ENCODE data around the gene GANC. TPM values are rescaled to one million over a fixed set of nuclear protein-coding genes. Genes with fewer than 3 reads are reported as not detected.

The GANC gene
- polyA plus RNA-seq, 2 donors, result 11.9 to 14.1 TPM

- Histone ChIP-seq H3K27ac (ENCODE audit: low read depth in 2 of 2, low read length in 1 of 2) (no peak overlapping the region), H3K4me1 (ENCODE audit: control insufficient read depth in 2 of 2, insufficient read depth in 2 of 2, low read length in 1 of 2) (no peaks in the 10 kb centered on the region), H3K27me3 (ENCODE audit: control insufficient read depth in 1 of 2, insufficient read depth in 2 of 2, low read length in 2 of 2) (no peaks in the 10 kb centered on the region), H3K4me3 (ENCODE audit: low read depth in 1 of 2, low read length in 2 of 2) (no peak overlapping the region), H3K36me3 (ENCODE audit: control insufficient read depth in 2 of 2, insufficient read depth in 2 of 2, low read length in 1 of 2) (no peaks in the 10 kb centered on the region), H3K9me3 (ENCODE audit: control insufficient read depth in 2 of 2, insufficient read depth in 1 of 2, low read depth in 1 of 2, low read length in 1 of 2) (no peaks in the 10 kb centered on the region)
- 72 to 81% methylated on average over 4 of the region's 4 CpGs for WGBS, 2 donors
Measured at GRCh38 chr15:42375941-42376340, 102.9 kb downstream of the GANC start.

GRCh38 chr15:42378011-42378410 is 105.0 kb downstream of the GANC start:
- Histone ChIP-seq H3K4me1 (ENCODE audit: control insufficient read depth in 2 of 2, insufficient read depth in 2 of 2, low read length in 1 of 2) (no peaks in the 10 kb centered on the region), H3K4me3 (ENCODE audit: low read depth in 1 of 2, low read length in 2 of 2) (no peak overlapping the region), H3K27me3 (ENCODE audit: control insufficient read depth in 1 of 2, insufficient read depth in 2 of 2, low read length in 2 of 2) (no peaks in the 10 kb centered on the region), H3K9me3 (ENCODE audit: control insufficient read depth in 2 of 2, insufficient read depth in 1 of 2, low read depth in 1 of 2, low read length in 1 of 2) (no peaks in the 10 kb centered on the region), H3K36me3 (ENCODE audit: control insufficient read depth in 2 of 2, insufficient read depth in 2 of 2, low read length in 1 of 2) (no peaks in the 10 kb centered on the region), H3K27ac (ENCODE audit: low read depth in 2 of 2, low read length in 1 of 2) (no peak overlapping the region)
- 77 to 81% methylated on average over 8 of the region's 8 CpGs for WGBS, 2 donors

- Histone ChIP-seq H3K4me1 (ENCODE audit: control insufficient read depth in 2 of 2, insufficient read depth in 2 of 2, low read length in 1 of 2) (no peaks in the 10 kb centered on the region), H3K36me3 (ENCODE audit: control insufficient read depth in 2 of 2, insufficient read depth in 2 of 2, low read length in 1 of 2) (peaks cover 0 to 4% of the 10 kb centered on the region in 2 donors), H3K9me3 (ENCODE audit: control insufficient read depth in 2 of 2, insufficient read depth in 1 of 2, low read depth in 1 of 2, low read length in 1 of 2) (no peaks in the 10 kb centered on the region), H3K4me3 (ENCODE audit: low read depth in 1 of 2, low read length in 2 of 2) (no peak overlapping the region), H3K27ac (ENCODE audit: low read depth in 2 of 2, low read length in 1 of 2) (no peak overlapping the region), H3K27me3 (ENCODE audit: control insufficient read depth in 1 of 2, insufficient read depth in 2 of 2, low read length in 2 of 2) (no peaks in the 10 kb centered on the region)
- 61 to 69% methylated on average over 4 of the region's 4 CpGs for WGBS, 2 donors
Measured at GRCh38 chr15:42384597-42384996, 111.6 kb downstream of the GANC start.

GRCh38 chr15:42385206-42385979 is 112.4 kb downstream of the GANC start:
- Histone ChIP-seq H3K4me3 (ENCODE audit: low read depth in 1 of 2, low read length in 2 of 2) (no peak overlapping the region), H3K9me3 (ENCODE audit: control insufficient read depth in 2 of 2, insufficient read depth in 1 of 2, low read depth in 1 of 2, low read length in 1 of 2) (no peaks in the 10 kb centered on the region), H3K27me3 (ENCODE audit: control insufficient read depth in 1 of 2, insufficient read depth in 2 of 2, low read length in 2 of 2) (no peaks in the 10 kb centered on the region), H3K4me1 (ENCODE audit: control insufficient read depth in 2 of 2, insufficient read depth in 2 of 2, low read length in 1 of 2) (no peaks in the 10 kb centered on the region), H3K36me3 (ENCODE audit: control insufficient read depth in 2 of 2, insufficient read depth in 2 of 2, low read length in 1 of 2) (peaks cover 0 to 4% of the 10 kb centered on the region in 2 donors), H3K27ac (ENCODE audit: low read depth in 2 of 2, low read length in 1 of 2) (no peak overlapping the region)
- WGBS, 2 donors, result 42 to 62% methylated on average over 5 of the region's 5 CpGs

GRCh38 chr15:42385980-42386700 is 113.1 kb downstream of the GANC start:
- no peak overlapping the region for H3K27ac ChIP-seq (ENCODE audit: low read depth in 2 of 2, low read length in 1 of 2)
- WGBS, 2 donors, result 85 to 88% methylated on average over 12 of the region's 12 CpGs

GRCh38 chr15:42387603-42388002 is 114.6 kb downstream of the GANC start:
- H3K36me3 ChIP-seq (ENCODE audit: control insufficient read depth in 2 of 2, insufficient read depth in 2 of 2, low read length in 1 of 2), result peaks cover 0 to 4% of the 10 kb centered on the region in 2 donors
- H3K9me3 ChIP-seq (ENCODE audit: control insufficient read depth in 2 of 2, insufficient read depth in 1 of 2, low read depth in 1 of 2, low read length in 1 of 2), result no peaks in the 10 kb centered on the region
- no peaks in the 10 kb centered on the region for H3K4me1 ChIP-seq (ENCODE audit: control insufficient read depth in 2 of 2, insufficient read depth in 2 of 2, low read length in 1 of 2)
- no peak overlapping the region for H3K4me3 ChIP-seq (ENCODE audit: low read depth in 1 of 2, low read length in 2 of 2)
- no peaks in the 10 kb centered on the region for H3K27me3 ChIP-seq (ENCODE audit: control insufficient read depth in 1 of 2, insufficient read depth in 2 of 2, low read length in 2 of 2)
- 86% methylated on average over 8 of the region's 8 CpGs for WGBS, 2 donors
- no peak overlapping the region for H3K27ac ChIP-seq (ENCODE audit: low read depth in 2 of 2, low read length in 1 of 2)

More at GRCh38 chr15:42385980-42386700, 113.1 kb downstream of the GANC start:
- H3K4me3 ChIP-seq (ENCODE audit: low read depth in 1 of 2, low read length in 2 of 2), result no peak overlapping the region
- no peaks in the 10 kb centered on the region for H3K4me1 ChIP-seq (ENCODE audit: control insufficient read depth in 2 of 2, insufficient read depth in 2 of 2, low read length in 1 of 2)
- H3K9me3 ChIP-seq (ENCODE audit: control insufficient read depth in 2 of 2, insufficient read depth in 1 of 2, low read depth in 1 of 2, low read length in 1 of 2), result no peaks in the 10 kb centered on the region
- peaks cover 0 to 4% of the 10 kb centered on the region in 2 donors for H3K36me3 ChIP-seq (ENCODE audit: control insufficient read depth in 2 of 2, insufficient read depth in 2 of 2, low read length in 1 of 2)
- no peaks in the 10 kb centered on the region for H3K27me3 ChIP-seq (ENCODE audit: control insufficient read depth in 1 of 2, insufficient read depth in 2 of 2, low read length in 2 of 2)

- Histone ChIP-seq H3K36me3 (ENCODE audit: control insufficient read depth in 2 of 2, insufficient read depth in 2 of 2, low read length in 1 of 2) (peaks cover 0 to 7% of the 10 kb centered on the region in 2 donors), H3K9me3 (ENCODE audit: control insufficient read depth in 2 of 2, insufficient read depth in 1 of 2, low read depth in 1 of 2, low read length in 1 of 2) (no peaks in the 10 kb centered on the region), H3K4me1 (ENCODE audit: control insufficient read depth in 2 of 2, insufficient read depth in 2 of 2, low read length in 1 of 2) (no peaks in the 10 kb centered on the region), H3K27ac (ENCODE audit: low read depth in 2 of 2, low read length in 1 of 2) (no peak overlapping the region), H3K27me3 (ENCODE audit: control insufficient read depth in 1 of 2, insufficient read depth in 2 of 2, low read length in 2 of 2) (no peaks in the 10 kb centered on the region), H3K4me3 (ENCODE audit: low read depth in 1 of 2, low read length in 2 of 2) (no peak overlapping the region)
- 76 to 88% methylated on average over 11 of the region's 11 CpGs for WGBS, 2 donors
Measured at GRCh38 chr15:42392309-42393024, 119.5 kb downstream of the GANC start.

- no peaks in the 10 kb centered on the region for H3K27me3 ChIP-seq (ENCODE audit: control insufficient read depth in 1 of 2, insufficient read depth in 2 of 2, low read length in 2 of 2)
- no peaks in the 10 kb centered on the region for H3K9me3 ChIP-seq (ENCODE audit: control insufficient read depth in 2 of 2, insufficient read depth in 1 of 2, low read depth in 1 of 2, low read length in 1 of 2)
- H3K4me1 ChIP-seq (ENCODE audit: control insufficient read depth in 2 of 2, insufficient read depth in 2 of 2, low read length in 1 of 2), result no peaks in the 10 kb centered on the region
- peaks cover 0 to 7% of the 10 kb centered on the region in 2 donors for H3K36me3 ChIP-seq (ENCODE audit: control insufficient read depth in 2 of 2, insufficient read depth in 2 of 2, low read length in 1 of 2)
- no peak overlapping the region for H3K4me3 ChIP-seq (ENCODE audit: low read depth in 1 of 2, low read length in 2 of 2)
- H3K27ac ChIP-seq (ENCODE audit: low read depth in 2 of 2, low read length in 1 of 2), result no peak overlapping the region
- WGBS, 2 donors, result 82 to 92% methylated on average over 13 of the region's 13 CpGs
Measured at GRCh38 chr15:42394106-42394505, 121.1 kb downstream of the GANC start.

- Histone ChIP-seq H3K36me3 (ENCODE audit: control insufficient read depth in 2 of 2, insufficient read depth in 2 of 2, low read length in 1 of 2) (peaks cover 0 to 7% of the 10 kb centered on the region in 2 donors), H3K4me1 (ENCODE audit: control insufficient read depth in 2 of 2, insufficient read depth in 2 of 2, low read length in 1 of 2) (no peaks in the 10 kb centered on the region), H3K27ac (ENCODE audit: low read depth in 2 of 2, low read length in 1 of 2) (no peak overlapping the region), H3K9me3 (ENCODE audit: control insufficient read depth in 2 of 2, insufficient read depth in 1 of 2, low read depth in 1 of 2, low read length in 1 of 2) (no peaks in the 10 kb centered on the region), H3K4me3 (ENCODE audit: low read depth in 1 of 2, low read length in 2 of 2) (no peak overlapping the region), H3K27me3 (ENCODE audit: control insufficient read depth in 1 of 2, insufficient read depth in 2 of 2, low read length in 2 of 2) (no peaks in the 10 kb centered on the region)
- WGBS, 2 donors, result 52 to 71% methylated on average over 1 of the region's 1 CpG
Measured at GRCh38 chr15:42395838-42396237, 122.8 kb downstream of the GANC start.

Data from esophagus (tissue), 2 donors.